B cell (primary cell): ENCODE measurements around the gene EMP2.

Source experiments
- CTCF ChIP-seq: fragments of 200-600 bp; IDR thresholded peaks from one replicate; pipeline ENCODE4 v1.8.0; 2022; ENCODE audit warnings: antibody characterized with exemption, mild to moderate bottlenecking
- EZH2 ChIP-seq: IDR thresholded peaks from 2 replicates; pipeline ENCODE4 v1.6.1; 2012; ENCODE audit warnings: borderline replicate concordance, low read depth, mild to moderate bottlenecking, moderate library complexity, low read length; ENCODE audit not compliant: insufficient read depth, poor library complexity, severe bottlenecking

GRCh38 chr16:10575506-10576130, 4.8 kb downstream of the EMP2 start:
- TF ChIP-seq CTCF (no peak), EZH2 (no peak)
